ENCODE measurements around the gene CYP24A1.

GRCh38 chr20:54153847-54154246, 19.9 kb downstream of the CYP24A1 start:
- TF ChIP-seq CTCF (conservative IDR thresholded peaks at IDR 0.05; ENCODE audit: low read depth, low read length) (no peak), EZH2 (IDR thresholded peaks at IDR 0.05; ENCODE audit: low read length, unreplicated experiment) (no peak)

Data from PC-3 (cell line).